K562 (cell line): ENCODE results near the gene NEIL1. TPM values are rescaled to one million over a fixed set of nuclear protein-coding genes. Genes with fewer than 3 reads are reported as not detected.

Source experiments
- ATAC-seq: fragments of 200-7000 bp; cut with Tn5 transposase; 3 replicates; pipeline ENCODE4 v1.9.1; 2020; ENCODE audit warnings: moderate library complexity
- BruUV-seq: library from RNA; stranded (reverse); fragments of 400-500 nt; replicated peaks from 2 replicates; lab custom pipeline; 2021; lab: Mats Ljungman, UMichigan
- CTCF ChIA-PET: fragments of 300-600 bp; formaldehyde crosslinking; extraction: SDS; loops from one replicate; lab custom pipeline; 2021; ENCODE audit warnings: low intra/inter-chr PET ratio; lab: Yijun Ruan, JAX
- POLR2A ChIA-PET: fragments of 300-600, 350-650 bp; sonication (Branson Sonifier 250); formaldehyde crosslinking; extraction: SDS; loops from one replicate; lab custom pipeline; 2021; ENCODE audit warnings: antibody characterized with exemption, inconsistent platforms; lab: Yijun Ruan, JAX
- DNase-seq, 4 experiments: peaks; one replicate each; pipeline versions ENCODE4 v3.0.0 to v3.0.0-alpha.2; 2011 to 2018; ENCODE audit warnings: low spot score in 3 of 4, mixed read lengths in 3 of 4; ENCODE audit errors: extremely low read depth in 1 of 4
- FAIRE-seq: peaks from 2 replicates; lab custom pipeline; 2011; peaks lifted over from hg19 to GRCh38; lab: Jason Lieb, UNC
- H2AFZ ChIP-seq: 2 replicates; pipeline ENCODE4 v1.6.0; 2011; ENCODE audit warnings: low read depth, low read length, control low read depth, inconsistent platforms
- H3K27ac ChIP-seq: fragments of 200-600 bp; 3 replicates; pipeline ENCODE4 v1.8.0; 2011; ENCODE audit warnings: low read depth, mild to moderate bottlenecking, control low read depth, inconsistent platforms, low read length, moderate library complexity, mixed read lengths; ENCODE audit errors: extremely low read depth
- H3K27me3 ChIP-seq, 2 experiments: fragments of 300-600 bp in 1 of 2; 2 replicates in 1 of 2; 3 replicates in 1 of 2; pipeline versions ENCODE4 v1.6.0 to v1.8.0; 2011; ENCODE audit warnings: inconsistent platforms in 2 of 2, low read length in 2 of 2, mild to moderate bottlenecking in 1 of 2, mixed read lengths in 1 of 2, moderate library complexity in 1 of 2; ENCODE audit not compliant: control insufficient read depth in 2 of 2, insufficient read depth in 2 of 2
- H3K36me3 ChIP-seq: fragments of 300-600 bp; 3 replicates; pipeline ENCODE4 v1.8.0; 2011; ENCODE audit warnings: mild to moderate bottlenecking, low read length, inconsistent platforms; ENCODE audit not compliant: control insufficient read depth, insufficient read depth
- H3K4me1 ChIP-seq, 2 experiments: fragments of 200-600 bp in 1 of 2; replicated peaks in 1 of 2; 2 replicates in 1 of 2; 3 replicates in 1 of 2; pipeline versions ENCODE4 v1.5.1 to v1.8.0; 2011; ENCODE audit warnings: inconsistent platforms in 2 of 2, low read length in 2 of 2, mild to moderate bottlenecking in 1 of 2, mixed read lengths in 1 of 2, moderate library complexity in 1 of 2; ENCODE audit not compliant: control insufficient read depth in 2 of 2, insufficient read depth in 2 of 2
- H3K4me2 ChIP-seq: 2 replicates; pipeline ENCODE4 v1.6.1; 2011; ENCODE audit warnings: low read length, control low read depth, inconsistent platforms, mixed read lengths; ENCODE audit not compliant: insufficient read depth
- H3K4me3 ChIP-seq: fragments of 200-600 bp; sonication (generic), shearing (Covaris generic); 2 replicates; pipeline ENCODE4 v1.5.1; 2016; ENCODE audit warnings: control low read depth, inconsistent platforms
- H3K79me2 ChIP-seq: fragments of 200-600 bp; 3 replicates; pipeline ENCODE4 v1.8.0; 2011; ENCODE audit warnings: low read length, inconsistent platforms; ENCODE audit not compliant: control insufficient read depth, insufficient read depth
- H3K9ac ChIP-seq, 2 experiments: 2 replicates each; pipeline versions ENCODE4 v1.6.0 to v1.6.1; 2011; ENCODE audit warnings: low read depth in 2 of 2, low read length in 2 of 2, control low read depth in 1 of 2, inconsistent platforms in 1 of 2, mild to moderate bottlenecking in 1 of 2, mixed read lengths in 1 of 2; ENCODE audit not compliant: insufficient read depth in 1 of 2
- H3K9me1 ChIP-seq: one replicate; pipeline ENCODE4 v1.6.0; 2011; ENCODE audit warnings: inconsistent platforms, mild to moderate bottlenecking, low read length, moderate library complexity; ENCODE audit not compliant: control insufficient read depth, insufficient read depth
- H3K9me3 ChIP-seq: replicated peaks from 2 replicates; pipeline ENCODE4 v1.5.1; 2011; ENCODE audit warnings: low read depth, low read length, inconsistent platforms; ENCODE audit not compliant: control insufficient read depth, insufficient read depth
- H4K20me1 ChIP-seq: replicated peaks from 2 replicates; pipeline ENCODE4 v1.6.1; 2011; ENCODE audit warnings: low read length, inconsistent platforms, mixed read lengths; ENCODE audit not compliant: control insufficient read depth, insufficient read depth
- HIVEP1 ChIP-seq: fragments of 250-450 bp; sonication (Bioruptor Pico); IDR thresholded peaks from 2 replicates; pipeline ENCODE4 v1.4.0; 2020; ENCODE audit warnings: mild to moderate bottlenecking
- PHB2 ChIP-seq: fragments of 450-650 bp; IDR thresholded peaks from 2 replicates; pipeline ENCODE4 v1.6.1; 2017; ENCODE audit warnings: low read depth
- PTRF ChIP-seq: fragments of 450-650 bp; IDR thresholded peaks from 2 replicates; pipeline ENCODE4 v1.6.1; 2016; ENCODE audit warnings: mild to moderate bottlenecking, missing genetic modification characterization, missing compliant biosample characterization
- SNIP1 ChIP-seq: fragments of 450-650 bp; IDR thresholded peaks from 2 replicates; pipeline ENCODE4 v1.7.1; 2017; ENCODE audit warnings: low read depth, mild to moderate bottlenecking
- ZBTB7A ChIP-seq: IDR thresholded peaks from 2 replicates; pipeline ENCODE4 v1.6.1; 2011; ENCODE audit warnings: low read depth, mild to moderate bottlenecking, low read length, moderate library complexity, borderline replicate concordance; ENCODE audit not compliant: control insufficient read depth
- ZNF212 ChIP-seq: fragments of 450-650 bp; formaldehyde crosslinking; IDR thresholded peaks from 2 replicates; pipeline ENCODE4 v1.4.0; 2020; ENCODE audit warnings: mild to moderate bottlenecking
- ZNF76 ChIP-seq: fragments of 250-450 bp; sonication (Bioruptor Pico); IDR thresholded peaks from 2 replicates; pipeline ENCODE4 v1.4.0; 2020; ENCODE audit warnings: mild to moderate bottlenecking, moderate library complexity, borderline replicate concordance
- WGBS: fragments of 100-300 bp; shearing (Covaris generic); methylation state at CpG from one replicate; pipeline ENCODE4 v1.1.6; 2016; ENCODE audit warnings: low coverage, mixed read lengths; ENCODE audit not compliant: insufficient coverage; ENCODE audit errors: missing lambda C conversion rate; 5-methylcytosine and 5-hydroxymethylcytosine counted together
- in situ Hi-C: fragments of 300-500 bp; cut with MboI; formaldehyde crosslinking; loops from 4 replicates; pipeline ENCODE4 v1.15.0; 2018; ENCODE audit warnings: inconsistent platforms, mixed read lengths
- intact Hi-C: fragments of 100-400 bp; cut with micrococcal nuclease; formaldehyde crosslinking; loops from 2 replicates; pipeline ENCODE4 v1.14.2; 2022
- polyA plus RNA-seq, 8 experiments: library from polyadenylated mRNA; depleted of rRNA in 4 of 8; stranded (reverse) in 5 of 8; unstranded in 3 of 8; fragments of >200 nt; fragmentation: Nextera tagmentation in 2 of 8; fragmentation: Illumina TruSeq in 1 of 8; extraction: Ambion mirVana in 2 of 8; extraction: Trizol in 1 of 8; gene quantifications; 2 replicates each; pipeline versions ENCODE4 v1.2.1 to v1.2.3, GENCODE V29; 2011 to 2014; ENCODE audit warnings: inconsistent platforms in 1 of 8, missing spikeins in 1 of 8
- total RNA-seq, 7 experiments: library from RNA; depleted of rRNA in 6 of 7; stranded (reverse); fragments of >200 nt in 6 of 7; fragmentation: Illumina TruSeq in 2 of 7; extraction: Trizol in 2 of 7; gene quantifications; 2 replicates each; pipeline versions ENCODE4 v1.2.1 to v1.2.3, GENCODE V29; 2011 to 2021; ENCODE audit warnings: low replicate concordance in 1 of 7
- TF ChIP-seq, protein P1 (sequence below), 2 experiments: fragments of 450-650 bp; formaldehyde crosslinking in 1 of 2; IDR thresholded peaks; 2 replicates each; pipeline versions ENCODE4 v1.4.0 to v1.6.1; 2014 to 2020; ENCODE audit warnings: mild to moderate bottlenecking in 2 of 2, borderline replicate concordance in 1 of 2, low read depth in 1 of 2
- TF ChIP-seq, protein P2 (sequence below): fragments of 450-650 bp; IDR thresholded peaks from 2 replicates; pipeline ENCODE4 v1.6.1; 2016; ENCODE audit warnings: borderline replicate concordance

NEIL1 gene
- total and polyA plus RNA-seq, 9 of the 15 experiments (the other 6 are each of a cell fraction or from before 2014, with no cell fraction given) = 0.14 to 4.3 (median 2.4) TPM

DNA sequence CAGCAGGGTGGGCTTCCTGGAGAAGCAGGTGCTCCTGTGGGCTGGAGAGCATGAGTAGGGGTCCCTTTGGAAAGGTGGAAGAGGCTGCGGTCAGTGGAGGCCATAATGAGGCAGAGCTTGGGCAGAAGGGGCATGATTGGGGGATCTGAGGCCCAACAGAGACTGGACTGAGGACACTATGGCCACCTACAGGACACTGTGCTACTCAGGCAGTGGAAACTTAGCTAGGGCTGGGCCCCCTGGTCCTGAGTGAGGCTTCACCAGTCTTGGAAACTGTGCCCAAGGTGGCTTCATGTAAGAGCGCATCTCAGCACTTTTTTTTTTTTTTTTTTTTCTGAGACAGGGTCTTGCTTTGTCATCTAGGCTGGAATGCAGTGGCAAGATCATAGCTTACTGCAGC lies 17.3 kb upstream of the NEIL1 start:
- Histone ChIP-seq H3K4me2 (no peak overlapping the region), H3K27ac (no peak overlapping the region), H3K27me3 (no peaks in the 10 kb centered on the region), H3K4me3 (no peak overlapping the region), H3K4me1 (no peaks in the 10 kb centered on the region; a peak in 1 of 5 replicates), H3K9me3 (no peaks in the 10 kb centered on the region), H3K9me1 (no peaks in the 10 kb centered on the region), H3K79me2 (no peaks in the 10 kb centered on the region), H2AFZ (no peak overlapping the region), H3K36me3 (no peaks in the 10 kb centered on the region), H3K9ac (no peak overlapping the region), H4K20me1 (no peaks in the 10 kb centered on the region)
- BruUV-seq = no TSS peak
- intact Hi-C loops (no loop called here), in situ Hi-C loops (loop anchor here (10.0 kb wide), 1 partner anchor 785 kb away; no protein-coding TSS in a partner anchor)
- CTCF ChIA-PET = interaction anchor here (0.7 kb wide), 1 partner anchor 472 kb away, joined by 3 read pairs; no protein-coding TSS in a partner anchor
- POLR2A ChIA-PET = interaction anchor here (0.7 kb wide), 1 partner anchor 262 kb away, joined by 3 read pairs; no protein-coding TSS in a partner anchor
- ATAC-seq (peak; percentile 75), DNase-seq (no peak), FAIRE-seq (no peak)
- WGBS = 50% methylated on average over 1 of the region's 2 CpGs
- no peak for TF ChIP-seq HIVEP1 (CRISPR knock-in tag)
- TF ChIP-seq ZBTB7A = no peak
- TF ChIP-seq PHB2 = no peak
- no peak for TF ChIP-seq SNIP1
- TF ChIP-seq ZNF212 = no peak
- no peak for TF ChIP-seq PTRF (tag)
- TF ChIP-seq, protein P1, sequence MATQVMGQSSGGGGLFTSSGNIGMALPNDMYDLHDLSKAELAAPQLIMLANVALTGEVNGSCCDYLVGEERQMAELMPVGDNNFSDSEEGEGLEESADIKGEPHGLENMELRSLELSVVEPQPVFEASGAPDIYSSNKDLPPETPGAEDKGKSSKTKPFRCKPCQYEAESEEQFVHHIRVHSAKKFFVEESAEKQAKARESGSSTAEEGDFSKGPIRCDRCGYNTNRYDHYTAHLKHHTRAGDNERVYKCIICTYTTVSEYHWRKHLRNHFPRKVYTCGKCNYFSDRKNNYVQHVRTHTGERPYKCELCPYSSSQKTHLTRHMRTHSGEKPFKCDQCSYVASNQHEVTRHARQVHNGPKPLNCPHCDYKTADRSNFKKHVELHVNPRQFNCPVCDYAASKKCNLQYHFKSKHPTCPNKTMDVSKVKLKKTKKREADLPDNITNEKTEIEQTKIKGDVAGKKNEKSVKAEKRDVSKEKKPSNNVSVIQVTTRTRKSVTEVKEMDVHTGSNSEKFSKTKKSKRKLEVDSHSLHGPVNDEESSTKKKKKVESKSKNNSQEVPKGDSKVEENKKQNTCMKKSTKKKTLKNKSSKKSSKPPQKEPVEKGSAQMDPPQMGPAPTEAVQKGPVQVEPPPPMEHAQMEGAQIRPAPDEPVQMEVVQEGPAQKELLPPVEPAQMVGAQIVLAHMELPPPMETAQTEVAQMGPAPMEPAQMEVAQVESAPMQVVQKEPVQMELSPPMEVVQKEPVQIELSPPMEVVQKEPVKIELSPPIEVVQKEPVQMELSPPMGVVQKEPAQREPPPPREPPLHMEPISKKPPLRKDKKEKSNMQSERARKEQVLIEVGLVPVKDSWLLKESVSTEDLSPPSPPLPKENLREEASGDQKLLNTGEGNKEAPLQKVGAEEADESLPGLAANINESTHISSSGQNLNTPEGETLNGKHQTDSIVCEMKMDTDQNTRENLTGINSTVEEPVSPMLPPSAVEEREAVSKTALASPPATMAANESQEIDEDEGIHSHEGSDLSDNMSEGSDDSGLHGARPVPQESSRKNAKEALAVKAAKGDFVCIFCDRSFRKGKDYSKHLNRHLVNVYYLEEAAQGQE (IDR thresholded peaks at IDR 0.05; ENCODE audit: borderline replicate concordance) = no peak
- TF ChIP-seq, protein P1 (CRISPR knock-in tag; IDR thresholded peaks at IDR 0.05; ENCODE audit: low read depth) = no peak
- TF ChIP-seq ZNF76 (CRISPR knock-in tag) = no peak
- TF ChIP-seq, protein P2, sequence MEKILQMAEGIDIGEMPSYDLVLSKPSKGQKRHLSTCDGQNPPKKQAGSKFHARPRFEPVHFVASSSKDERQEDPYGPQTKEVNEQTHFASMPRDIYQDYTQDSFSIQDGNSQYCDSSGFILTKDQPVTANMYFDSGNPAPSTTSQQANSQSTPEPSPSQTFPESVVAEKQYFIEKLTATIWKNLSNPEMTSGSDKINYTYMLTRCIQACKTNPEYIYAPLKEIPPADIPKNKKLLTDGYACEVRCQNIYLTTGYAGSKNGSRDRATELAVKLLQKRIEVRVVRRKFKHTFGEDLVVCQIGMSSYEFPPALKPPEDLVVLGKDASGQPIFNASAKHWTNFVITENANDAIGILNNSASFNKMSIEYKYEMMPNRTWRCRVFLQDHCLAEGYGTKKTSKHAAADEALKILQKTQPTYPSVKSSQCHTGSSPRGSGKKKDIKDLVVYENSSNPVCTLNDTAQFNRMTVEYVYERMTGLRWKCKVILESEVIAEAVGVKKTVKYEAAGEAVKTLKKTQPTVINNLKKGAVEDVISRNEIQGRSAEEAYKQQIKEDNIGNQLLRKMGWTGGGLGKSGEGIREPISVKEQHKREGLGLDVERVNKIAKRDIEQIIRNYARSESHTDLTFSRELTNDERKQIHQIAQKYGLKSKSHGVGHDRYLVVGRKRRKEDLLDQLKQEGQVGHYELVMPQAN = no peak
